ENCODE measurements around the gene PSME3. TPM values are rescaled to one million over a fixed set of nuclear protein-coding genes. Genes with fewer than 3 reads are reported as not detected.
A peak's percentile ranks its signal among the peaks of the same experiment; 100 is the strongest.

The PSME3 gene
- 88.9 and 103 TPM in 2 replicates for total RNA-seq
- polyA plus RNA-seq (2012), result 95.3 TPM

GRCh38 chr17:42832934-42833766 lies at the start of gene PSME3:
TSS of gene PSME3 (plus strand) at chr17:42833397. CDS start at chr17:42833632, 235 bp downstream.
- DNase-seq (ENCODE audit: low read depth), result peak; percentile 90

GRCh38 chr17:42783791-42784138 lies 49.4 kb upstream of the PSME3 start:
- no peak for DNase-seq (ENCODE audit: low read depth)

- no peak for DNase-seq (ENCODE audit: low read depth)
Measured at GRCh38 chr17:42784409-42784808, 48.8 kb upstream of the PSME3 start.

- DNase-seq (ENCODE audit: low read depth), result no peak
Measured at GRCh38 chr17:42784811-42785592, 48.2 kb upstream of the PSME3 start.

- no peak for DNase-seq (ENCODE audit: low read depth)
Measured at GRCh38 chr17:42787266-42787665, 45.9 kb upstream of the PSME3 start.

- DNase-seq (ENCODE audit: low read depth), result no peak
Measured at GRCh38 chr17:42791948-42792347, 41.2 kb upstream of the PSME3 start.

GRCh38 chr17:42792545-42792944 lies 40.7 kb upstream of the PSME3 start:
- no peak for DNase-seq (ENCODE audit: low read depth)

- no peak for DNase-seq (ENCODE audit: low read depth)
Measured at GRCh38 chr17:42795061-42795460, 38.1 kb upstream of the PSME3 start.

GRCh38 chr17:42795465-42795864 lies 37.7 kb upstream of the PSME3 start:
- DNase-seq (ENCODE audit: low read depth), result no peak

GRCh38 chr17:42796066-42796758 lies 37.0 kb upstream of the PSME3 start:
- no peak for DNase-seq (ENCODE audit: low read depth)

GRCh38 chr17:42797067-42798007 lies 35.9 kb upstream of the PSME3 start:
- DNase-seq (ENCODE audit: low read depth), result no peak

- DNase-seq (ENCODE audit: low read depth), result no peak
Measured at GRCh38 chr17:42798011-42798382, 35.2 kb upstream of the PSME3 start.

- DNase-seq (ENCODE audit: low read depth), result peak; percentile 89
Measured at GRCh38 chr17:42798383-42799380, 34.5 kb upstream of the PSME3 start, which contains the start of the genes CNTD1 and COA3. TSS of gene CNTD1 (plus strand) at chr17:42798861. CDS start at chr17:42799068, 207 bp downstream. TSS of gene COA3 (minus strand) at chr17:42798704. CDS start at chr17:42798681, 23 bp downstream.

GRCh38 chr17:42803074-42803883 lies 29.9 kb upstream of the PSME3 start:
- DNase-seq (ENCODE audit: low read depth), result no peak

- DNase-seq (ENCODE audit: low read depth), result no peak
Measured at GRCh38 chr17:42804918-42805367, 28.3 kb upstream of the PSME3 start.

GRCh38 chr17:42806249-42806648 lies 26.9 kb upstream of the PSME3 start:
- no peak for DNase-seq (ENCODE audit: low read depth)

GRCh38 chr17:42809250-42809649 lies 23.9 kb upstream of the PSME3 start:
- DNase-seq (ENCODE audit: low read depth), result peak; percentile 18

All from myocyte (in vitro differentiated cells).